A549 (cell line): ENCODE results near the gene PCNT.

ENCODE experiments used
- CTCF ChIP-seq: fragments of >200 bp; sonication (Bioruptor Twin); formaldehyde crosslinking; IDR thresholded peaks from 3 replicates; pipeline ENCODE4 v1.5.1; 2016
- EP300 ChIP-seq, 2 experiments: fragments of >200 bp; sonication (Bioruptor Twin); formaldehyde crosslinking; IDR thresholded peaks; 2 replicates in 1 of 2; 3 replicates in 1 of 2; pipeline ENCODE4 v1.6.1; 2016 to 2017
- HOXA7 ChIP-seq: fragments of 250-450 bp; sonication (Bioruptor Pico); IDR thresholded peaks from 2 replicates; pipeline ENCODE4 v1.5.0; 2020; ENCODE audit warnings: mild to moderate bottlenecking, moderate library complexity
- KDM5A ChIP-seq: fragments of 200-600 bp; sonication (generic); IDR thresholded peaks from 2 replicates; pipeline ENCODE4 v1.6.1; 2016; ENCODE audit warnings: antibody characterized with exemption, mild to moderate bottlenecking
- MAFK ChIP-seq: fragments of 450-650 bp; IDR thresholded peaks from 2 replicates; pipeline ENCODE4 v1.6.1; 2014; ENCODE audit not compliant: partially characterized antibody
- PHF8 ChIP-seq: fragments of 200-600 bp; sonication (generic); IDR thresholded peaks from 2 replicates; pipeline ENCODE4 v1.6.1; 2016; ENCODE audit warnings: low read depth, mild to moderate bottlenecking, antibody characterized with exemption, moderate library complexity, borderline replicate concordance
- POLR2A ChIP-seq: IDR thresholded peaks from 2 replicates; pipeline ENCODE4 v1.6.1; 2012; ENCODE audit warnings: mild to moderate bottlenecking, low read length
- RAD21 ChIP-seq, 2 experiments: fragments of >200 bp in 1 of 2; sonication (Bioruptor Twin) in 1 of 2; formaldehyde crosslinking in 1 of 2; IDR thresholded peaks in 1 of 2; conservative IDR thresholded peaks in 1 of 2; 2 replicates in 1 of 2; 3 replicates in 1 of 2; pipeline ENCODE4 v1.6.1; 2012 to 2018; ENCODE audit warnings: inconsistent platforms in 1 of 2
- REST ChIP-seq: fragments of 200-600 bp; sonication (generic); IDR thresholded peaks from 2 replicates; pipeline ENCODE4 v1.6.1; 2016; ENCODE audit warnings: antibody characterized with exemption, mild to moderate bottlenecking, moderate library complexity
- TF ChIP-seq, protein P1 (sequence below): fragments of 450-650 bp; IDR thresholded peaks from 2 replicates; pipeline ENCODE4 v1.6.1; 2014; ENCODE audit warnings: antibody characterized with exemption
- TF ChIP-seq, protein P2 (sequence below): IDR thresholded peaks from 2 replicates; pipeline ENCODE4 v1.6.1; 2012; ENCODE audit warnings: low read depth, borderline replicate concordance

DNA sequence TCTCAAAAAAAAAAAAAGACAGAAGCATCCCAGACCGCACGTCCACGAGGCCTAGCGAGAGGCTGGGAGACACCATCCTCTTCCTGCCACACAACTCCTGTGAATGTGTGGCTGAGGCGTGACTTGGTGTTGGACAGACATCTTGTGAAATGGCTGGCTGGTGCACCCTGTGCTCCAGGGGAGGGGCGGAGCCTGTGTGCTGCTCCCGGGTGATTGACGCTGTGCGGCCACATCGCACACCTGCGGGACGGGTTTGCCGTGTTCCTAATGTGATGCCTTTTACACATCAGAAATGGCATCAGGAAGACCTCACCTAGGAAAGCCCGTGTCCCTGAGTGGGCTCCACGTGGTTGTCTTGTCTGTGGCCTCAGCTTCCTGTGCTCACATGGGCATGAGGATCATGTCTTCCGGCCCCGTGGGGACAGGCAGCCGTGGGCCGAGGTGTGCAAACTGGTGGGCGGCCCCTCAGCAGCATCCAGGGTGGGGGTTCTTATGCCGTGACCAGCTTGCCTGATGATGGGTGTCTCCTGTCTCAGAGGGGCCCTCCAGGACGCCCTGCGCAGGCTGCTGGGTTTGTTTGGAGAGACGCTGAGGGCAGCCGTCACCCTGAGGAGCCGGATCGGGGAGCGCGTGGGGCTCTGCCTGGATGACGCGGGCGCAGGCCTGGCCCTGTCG, 64.4 kb downstream of the PCNT start:
- TF ChIP-seq REST = no peak
- TF ChIP-seq POLR2A = no peak
- no peak for TF ChIP-seq CTCF
- no peak for TF ChIP-seq EP300 (IDR thresholded peaks at IDR 0.05)
- no peak for TF ChIP-seq RAD21 (conservative IDR thresholded peaks at IDR 0.05 in 1 of 2, IDR thresholded peaks at IDR 0.05 in 1 of 2)
- TF ChIP-seq, protein P1, sequence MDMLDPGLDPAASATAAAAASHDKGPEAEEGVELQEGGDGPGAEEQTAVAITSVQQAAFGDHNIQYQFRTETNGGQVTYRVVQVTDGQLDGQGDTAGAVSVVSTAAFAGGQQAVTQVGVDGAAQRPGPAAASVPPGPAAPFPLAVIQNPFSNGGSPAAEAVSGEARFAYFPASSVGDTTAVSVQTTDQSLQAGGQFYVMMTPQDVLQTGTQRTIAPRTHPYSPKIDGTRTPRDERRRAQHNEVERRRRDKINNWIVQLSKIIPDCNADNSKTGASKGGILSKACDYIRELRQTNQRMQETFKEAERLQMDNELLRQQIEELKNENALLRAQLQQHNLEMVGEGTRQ = no peak
- no peak for TF ChIP-seq KDM5A
- TF ChIP-seq, protein P2, sequence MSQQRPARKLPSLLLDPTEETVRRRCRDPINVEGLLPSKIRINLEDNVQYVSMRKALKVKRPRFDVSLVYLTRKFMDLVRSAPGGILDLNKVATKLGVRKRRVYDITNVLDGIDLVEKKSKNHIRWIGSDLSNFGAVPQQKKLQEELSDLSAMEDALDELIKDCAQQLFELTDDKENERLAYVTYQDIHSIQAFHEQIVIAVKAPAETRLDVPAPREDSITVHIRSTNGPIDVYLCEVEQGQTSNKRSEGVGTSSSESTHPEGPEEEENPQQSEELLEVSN = no peak
- no peak for TF ChIP-seq HOXA7 (CRISPR knock-in tag)
- no peak for TF ChIP-seq MAFK
- no peak for TF ChIP-seq PHF8
